GM04503 (cell line): Measurements from ENCODE around the gene PTPN4.
"Not testable (repeated sequence)": the region's sequence is repeated elsewhere in the genome, so short reads cannot be mapped to it uniquely, and the experiment has no call there.

Experiments
- DNase-seq: peaks from one replicate; pipeline ENCODE4 v3.0.0-alpha.2; 2012; ENCODE audit warnings: low read depth

The PTPN4 gene

DNA sequence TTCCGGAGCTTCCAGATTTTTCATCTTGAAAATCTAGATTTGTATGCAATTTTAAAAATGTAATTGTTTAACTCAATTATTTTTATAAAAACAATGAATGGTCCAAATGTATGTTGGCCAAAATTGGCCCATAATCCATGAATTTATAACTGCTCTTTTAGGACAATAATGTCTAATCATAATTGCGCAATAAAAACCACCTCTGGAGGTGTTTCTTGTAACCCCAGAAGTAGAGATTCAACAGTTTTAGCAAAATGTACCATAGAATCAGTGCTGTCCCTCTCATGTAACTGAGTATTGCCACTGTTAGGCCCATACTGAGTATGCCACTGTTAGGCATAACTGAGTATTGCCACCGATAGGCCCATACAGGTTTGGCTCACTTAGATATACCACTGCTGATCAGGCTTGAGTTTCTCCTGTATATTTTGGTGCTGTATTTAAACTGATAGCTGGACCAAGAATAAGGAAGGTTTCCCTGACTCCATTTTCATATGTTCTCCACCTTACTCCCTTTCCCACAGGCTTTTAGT, 182.3 kb downstream of the PTPN4 start:
- no peak for DNase-seq

DNA sequence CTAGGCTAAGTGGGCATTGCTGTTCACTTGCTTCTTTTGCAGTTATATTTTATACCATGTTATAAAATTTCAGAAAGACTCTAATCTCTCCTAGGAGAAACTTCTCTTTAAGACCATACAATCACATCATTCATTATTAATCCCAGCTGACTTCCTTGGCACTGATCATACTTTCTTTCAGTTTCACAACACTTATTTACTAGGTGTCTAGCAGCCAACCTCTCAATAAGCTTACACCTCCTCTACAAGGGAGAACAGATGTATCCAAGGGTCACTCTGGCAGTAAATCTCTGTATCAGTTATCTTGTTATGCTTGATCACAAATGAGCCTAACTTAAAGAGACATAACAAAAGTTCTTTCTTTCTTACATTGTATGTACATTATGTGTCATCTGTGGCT, 183.3 kb downstream of the PTPN4 start:
- no peak for DNase-seq

DNA sequence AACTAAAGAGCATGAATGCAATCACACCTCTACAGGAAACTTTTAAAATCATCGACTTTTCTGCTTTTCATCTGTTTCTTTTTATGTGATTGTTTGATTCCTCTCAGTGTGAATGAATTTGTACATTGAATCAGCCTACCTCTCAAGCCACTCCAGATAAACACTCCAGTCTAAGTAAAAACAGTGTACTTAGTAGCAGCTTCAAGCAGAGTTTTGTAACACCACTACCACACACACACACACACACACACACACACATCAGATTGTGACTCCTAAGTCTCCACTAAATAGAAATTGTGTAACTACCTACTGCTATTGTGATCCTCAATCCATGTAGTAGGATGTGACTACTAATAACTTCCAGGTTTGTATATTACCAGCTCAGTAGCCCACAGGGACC, 187.8 kb downstream of the PTPN4 start:
- no peak for DNase-seq

DNA sequence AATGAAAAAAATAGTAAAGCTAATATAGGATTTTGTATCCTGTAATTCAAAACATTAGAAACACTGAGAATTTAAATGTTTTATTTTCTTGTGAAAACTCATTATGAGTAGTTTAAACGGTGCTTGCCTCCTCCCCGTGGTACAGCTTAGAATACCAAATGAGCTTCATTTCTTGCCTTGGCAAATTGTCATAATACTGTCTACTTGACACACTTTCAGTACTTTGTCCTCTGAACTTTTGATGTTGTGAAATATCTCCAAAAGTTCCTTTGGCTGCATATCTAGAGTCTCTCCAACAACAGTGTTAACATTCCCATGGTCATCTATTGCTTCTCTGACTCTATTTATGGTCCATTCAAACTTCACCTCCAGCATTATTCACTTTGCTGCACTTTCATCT, 191.2 kb downstream of the PTPN4 start:
- DNase-seq, result no peak

DNA sequence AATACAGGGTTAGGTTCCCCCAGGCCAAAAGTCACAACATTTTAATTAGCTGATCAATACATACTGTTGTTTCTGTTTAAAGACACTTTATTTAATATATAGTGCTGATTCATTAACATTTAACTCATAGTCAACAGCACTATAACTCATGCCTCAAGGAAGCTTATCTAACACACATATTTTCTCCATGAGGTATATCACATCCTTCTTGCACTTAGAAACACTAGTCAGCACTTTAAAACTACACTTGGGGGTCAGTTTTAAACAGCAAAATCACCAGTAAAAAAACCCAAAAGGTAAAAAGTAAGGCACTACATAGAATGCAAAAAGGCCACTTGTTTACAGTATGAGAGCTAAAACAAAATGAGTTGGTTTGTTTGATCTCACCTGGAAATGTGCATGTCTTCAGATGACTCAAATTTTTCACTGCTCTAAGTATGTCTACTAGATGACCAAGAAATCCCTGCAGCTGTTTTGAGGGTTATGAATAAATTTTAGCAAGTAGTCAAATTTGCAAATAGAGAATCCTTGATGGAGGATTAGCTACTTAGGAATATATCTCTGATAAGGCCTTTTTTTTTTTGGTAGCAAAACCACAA, 199.0 kb downstream of the PTPN4 start:
- no peak for DNase-seq

DNA sequence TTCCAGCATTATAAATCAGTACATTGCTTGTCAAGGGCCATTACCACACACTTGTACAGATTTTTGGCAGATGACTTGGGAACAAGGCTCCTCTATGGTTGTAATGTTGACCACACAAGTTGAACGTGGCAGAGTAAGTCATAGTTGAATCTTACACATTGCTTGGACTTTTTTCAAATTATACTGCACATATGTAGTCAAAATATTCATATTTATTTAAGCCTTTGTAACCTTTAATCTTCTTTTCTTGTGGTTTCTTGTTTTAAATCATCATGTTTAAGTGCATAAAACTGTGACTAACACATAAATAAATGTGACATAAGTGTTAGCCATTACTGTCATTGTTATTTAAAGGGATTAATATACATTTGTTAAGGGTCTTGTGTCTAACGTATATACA, 201.1 kb downstream of the PTPN4 start:
- DNase-seq, result peak; percentile 27

DNA sequence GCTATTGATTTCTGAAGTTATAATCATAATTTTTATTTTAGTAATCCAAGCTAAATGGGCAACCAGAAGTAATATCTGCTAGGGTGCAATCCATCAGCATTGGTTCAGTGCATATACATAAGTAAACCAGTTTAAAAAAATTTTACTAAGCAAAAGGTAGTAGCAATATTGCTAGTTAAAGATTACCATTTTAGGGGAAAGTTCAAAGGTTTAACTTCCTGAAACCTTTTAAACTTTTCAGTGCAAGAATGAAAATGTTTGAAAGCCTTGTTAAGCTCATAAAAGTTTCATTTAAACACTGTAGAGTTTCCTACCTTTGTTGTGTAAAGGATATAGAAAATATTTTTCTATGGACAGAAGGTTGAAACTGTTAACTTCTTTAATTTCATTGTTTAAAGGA, 222.2 kb downstream of the PTPN4 start:
- DNase-seq, result no peak

DNA sequence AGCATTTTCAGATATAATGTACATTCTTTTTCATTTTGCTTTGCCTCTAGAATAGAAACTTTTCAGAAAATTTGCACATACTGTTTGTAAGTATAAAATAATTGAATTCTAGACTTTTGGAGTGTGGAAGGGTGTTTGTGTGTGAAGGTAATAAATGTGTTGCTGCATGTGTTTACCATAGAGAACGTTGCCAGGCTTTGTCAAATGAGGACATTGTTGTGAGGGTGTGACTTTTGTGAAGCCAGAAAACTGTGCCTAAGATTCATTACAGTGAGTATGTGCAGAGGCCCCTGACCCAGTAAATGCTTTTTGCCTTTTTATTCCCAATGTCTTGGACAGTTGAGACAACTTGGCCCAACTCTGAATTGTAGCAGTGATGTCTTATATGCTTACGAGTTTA, 222.8 kb downstream of the PTPN4 start:
- DNase-seq, result no peak

DNA sequence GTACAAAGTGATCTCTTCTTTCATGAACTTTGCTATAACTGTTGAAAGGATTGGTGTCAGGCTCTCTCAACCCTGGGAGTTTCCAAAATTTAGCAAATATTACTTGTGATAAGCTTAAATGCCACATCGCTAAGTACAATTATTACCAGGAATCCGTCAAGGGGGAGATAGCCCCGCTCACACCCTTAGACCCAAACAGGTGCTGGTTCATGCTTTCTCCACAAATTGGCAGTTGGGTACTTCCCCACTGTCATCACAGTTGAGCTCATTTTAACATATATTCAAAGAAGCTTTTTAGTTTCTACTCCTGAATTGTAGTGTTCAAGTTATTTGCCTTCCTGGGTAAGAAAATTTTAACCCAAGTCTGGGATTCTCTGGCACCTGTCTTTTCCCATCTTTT, 223.4 kb downstream of the PTPN4 start:
- no peak for DNase-seq

DNA sequence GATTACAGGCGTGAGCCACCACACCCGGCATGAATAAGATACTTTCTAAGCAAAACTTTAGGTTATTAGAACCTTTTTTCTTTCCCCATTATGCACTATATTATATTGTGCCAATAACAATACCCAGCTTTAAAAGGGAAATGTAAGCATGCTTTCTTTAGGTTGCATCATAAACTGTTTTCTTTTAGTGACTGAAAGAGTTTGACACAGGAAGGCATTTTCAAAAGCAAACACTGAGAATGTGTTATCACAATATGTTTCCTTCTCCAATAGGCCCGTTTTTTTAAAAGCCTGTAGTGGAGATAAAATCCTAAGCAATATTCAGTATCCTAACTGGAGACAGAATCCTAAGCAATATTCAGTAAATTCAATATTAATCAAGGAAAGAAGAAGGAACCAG, 236.4 kb downstream of the PTPN4 start:
- DNase-seq, result no peak

DNA sequence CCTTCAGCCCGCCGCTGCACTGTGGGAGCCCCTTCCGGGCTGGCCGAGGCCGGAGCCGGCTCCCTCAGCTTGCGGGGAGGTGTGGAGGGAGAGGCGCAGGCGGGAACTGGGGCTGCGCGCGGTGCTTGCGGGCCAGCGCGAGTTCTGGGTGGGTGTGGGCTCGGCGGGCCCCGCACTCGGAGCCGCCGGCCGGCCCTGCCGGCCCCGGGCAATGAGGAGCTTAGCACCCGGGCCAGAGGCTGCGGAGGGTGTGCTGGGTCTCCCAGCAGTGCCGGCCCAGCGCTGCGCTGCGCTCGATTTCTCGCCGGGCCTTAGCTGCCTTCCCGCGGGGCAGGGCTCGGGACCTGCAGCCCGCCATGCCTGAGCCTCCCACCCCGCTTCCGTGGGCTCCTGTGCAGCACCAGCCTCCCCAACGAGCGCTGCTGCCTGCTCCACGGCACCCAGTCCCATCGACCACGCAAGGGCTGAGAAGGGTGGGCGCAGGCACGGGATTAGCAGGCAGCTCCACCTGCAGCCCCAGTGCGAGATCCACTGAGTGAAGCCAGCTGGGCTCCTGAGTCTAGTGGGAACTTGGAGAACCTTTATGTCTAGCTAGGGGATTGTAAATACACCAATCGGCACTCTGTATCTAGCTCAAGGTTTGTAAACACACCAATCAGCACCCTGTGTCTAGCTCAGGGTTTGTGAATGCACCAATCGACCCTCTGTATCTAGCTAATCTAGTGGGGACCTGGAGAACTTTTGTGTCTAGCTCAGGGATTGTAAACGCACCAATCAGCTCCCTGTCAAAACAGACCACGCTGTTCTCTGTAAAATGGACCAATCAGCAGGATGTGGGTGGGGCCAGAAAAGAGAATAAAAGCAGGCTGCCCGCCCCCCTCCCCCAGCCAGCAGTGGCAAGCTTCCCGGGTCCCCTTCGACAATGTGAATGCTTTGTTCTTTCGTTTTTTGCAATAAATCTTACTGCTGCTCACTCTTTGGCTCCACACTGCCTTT, 237.5 kb downstream of the PTPN4 start:
- not testable (repeated sequence) for DNase-seq

DNA sequence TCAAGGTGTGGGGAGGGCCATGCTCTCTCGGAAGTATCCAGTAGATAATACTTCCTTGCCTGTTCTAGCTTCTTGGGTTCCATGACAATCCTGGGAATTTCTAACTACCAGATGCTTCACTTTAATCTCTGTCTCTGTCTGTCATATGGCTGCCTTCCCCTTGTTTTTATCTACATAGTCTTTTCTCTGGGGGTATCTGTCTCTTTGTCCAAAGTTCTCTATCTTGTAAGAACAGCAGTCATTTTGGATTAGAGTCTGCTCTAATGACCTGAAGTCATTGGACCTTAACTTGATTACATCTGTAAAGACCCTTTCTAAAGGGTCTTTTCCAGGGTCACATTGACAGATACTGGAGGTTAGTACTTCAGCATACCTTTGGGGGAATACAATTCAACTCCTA, 241.7 kb downstream of the PTPN4 start:
- DNase-seq, result no peak

DNA sequence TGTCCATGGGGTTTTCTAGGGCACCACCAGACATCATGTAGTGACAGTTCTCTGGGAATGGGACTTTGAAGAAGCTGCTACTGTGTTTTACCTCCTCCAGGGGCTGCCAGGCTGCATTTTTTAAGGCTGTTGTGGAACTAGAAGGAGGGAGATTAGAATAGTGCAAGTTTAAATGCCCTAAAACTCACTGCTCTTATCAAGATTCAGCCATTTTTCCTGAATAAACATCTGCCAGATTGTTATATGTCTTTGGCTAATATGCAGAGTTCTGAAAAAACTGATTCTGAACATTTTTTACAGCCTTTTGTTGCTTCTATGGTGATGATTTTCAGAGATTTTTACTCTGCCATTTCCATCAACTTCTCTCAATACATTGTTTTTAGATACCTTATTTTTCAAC, 244.5 kb downstream of the PTPN4 start:
- DNase-seq, result no peak

DNA sequence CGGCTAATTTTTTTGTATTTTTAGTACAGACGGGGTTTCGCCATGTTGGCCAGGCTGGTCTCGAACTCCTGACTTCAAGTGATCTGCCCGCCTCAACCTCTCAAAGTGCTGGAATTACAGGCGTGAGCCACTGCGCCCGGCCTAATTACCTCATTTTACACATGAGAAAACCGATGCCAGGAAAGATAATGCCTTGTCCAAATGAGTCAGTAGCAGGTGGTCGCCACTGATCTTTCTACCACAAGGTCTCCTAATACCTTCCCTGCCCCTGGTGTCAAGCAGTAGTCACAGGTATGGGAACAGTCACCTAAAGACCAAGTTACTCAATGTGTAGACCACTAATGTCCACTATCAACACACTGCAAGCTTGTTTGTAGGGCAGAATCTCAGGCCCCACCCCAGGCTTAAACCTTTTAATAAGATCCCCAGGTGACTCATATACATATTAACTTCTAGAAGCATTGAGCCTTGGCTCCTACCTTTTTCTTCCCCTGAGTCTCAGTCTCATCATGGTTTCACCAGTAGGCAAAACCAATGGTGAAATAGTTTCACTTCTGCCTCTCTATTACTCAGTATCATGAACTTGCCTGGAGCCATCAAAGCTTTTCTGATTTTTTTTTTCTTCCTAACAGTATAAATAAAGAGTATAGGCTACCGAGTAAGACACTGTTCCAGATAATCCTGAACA, 246.3 kb downstream of the PTPN4 start:
- DNase-seq, result no peak

DNA sequence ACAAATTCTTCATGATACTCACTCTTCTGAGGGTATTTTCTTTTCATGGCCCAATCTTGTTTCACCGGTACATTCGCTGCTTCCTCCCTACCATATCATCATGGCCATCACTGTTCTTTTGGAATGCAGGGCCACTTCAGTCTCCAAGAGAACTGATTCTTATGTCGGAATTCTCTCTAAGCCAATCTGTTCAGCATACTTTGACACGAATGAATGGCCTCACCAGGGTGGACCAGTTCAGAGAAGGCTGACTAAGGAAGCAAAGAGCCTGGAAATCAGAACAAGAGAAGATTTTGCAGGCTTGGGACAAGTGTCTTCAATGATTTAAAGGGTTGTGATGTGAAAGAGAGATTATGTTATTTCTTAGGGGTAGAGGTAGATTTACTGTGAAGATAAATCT, 248.1 kb downstream of the PTPN4 start:
- DNase-seq, result no peak

DNA sequence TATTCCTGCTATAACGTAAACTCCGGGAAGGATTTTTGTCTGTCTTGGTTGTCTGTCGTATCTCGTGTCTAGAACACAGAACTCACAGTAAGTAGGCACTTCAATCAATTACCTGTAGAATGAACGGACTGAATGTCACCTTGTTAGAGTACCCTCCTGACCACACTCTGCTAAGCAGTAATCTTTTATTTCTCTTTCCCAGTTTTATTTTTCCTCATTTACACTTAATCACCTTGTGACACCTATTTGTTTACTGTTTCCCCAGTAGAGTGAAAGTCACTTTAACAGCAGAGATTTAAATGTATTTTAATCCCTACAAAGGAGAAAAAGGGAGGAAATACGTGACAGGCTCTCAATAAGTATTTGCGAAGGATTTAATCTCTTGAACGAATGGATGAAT, 252.6 kb downstream of the PTPN4 start:
- no peak for DNase-seq

DNA sequence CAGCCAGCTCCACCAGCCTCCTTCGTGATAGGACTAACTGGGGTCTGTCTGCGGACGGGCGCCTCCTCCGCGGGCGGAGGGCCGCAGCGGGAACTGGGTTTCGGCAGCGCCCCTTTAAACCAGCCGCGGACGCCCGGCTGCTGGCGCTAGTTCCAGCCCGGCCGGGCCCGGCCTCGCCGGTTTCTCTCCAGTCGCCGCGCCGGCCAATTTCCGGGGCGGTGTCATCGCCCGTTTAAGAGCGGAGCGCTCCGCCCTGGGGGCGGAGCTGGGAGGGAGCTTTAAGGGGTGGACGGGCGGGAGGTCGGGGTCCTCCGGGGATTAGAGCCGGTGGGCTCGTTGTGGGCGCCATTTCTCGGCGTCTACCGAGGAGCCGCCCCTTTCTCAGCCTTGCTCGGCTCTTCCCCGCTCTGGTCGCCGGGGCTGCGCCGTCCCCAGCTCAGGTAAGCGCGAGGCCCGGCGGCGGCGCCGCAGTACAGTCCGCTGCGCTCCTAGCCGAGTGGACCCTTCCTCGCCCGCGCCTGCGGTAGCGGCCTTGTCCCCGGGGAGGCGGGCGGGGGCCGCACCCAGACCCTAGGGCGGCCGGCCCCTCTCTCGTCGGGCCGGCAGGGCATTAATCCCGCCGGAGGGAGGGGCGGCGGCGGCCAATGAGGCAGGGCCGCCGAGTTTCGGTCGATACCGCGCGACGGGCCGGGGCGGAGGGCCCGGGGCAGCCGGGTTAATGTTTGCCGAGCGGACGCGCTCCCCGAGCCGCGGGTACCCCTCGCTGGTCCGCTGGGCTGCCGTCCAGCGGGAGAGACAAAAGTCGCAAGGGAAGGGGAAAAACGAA, 253.3 kb downstream of the PTPN4 start, which contains the start of gene EPB41L5:
Gene EPB41L5 (plus strand): TSS at position 307 of the 826 bp plus-strand sequence. CDS start 6,008 bp downstream, outside the sequence.
- peak; percentile 55 for DNase-seq

DNA sequence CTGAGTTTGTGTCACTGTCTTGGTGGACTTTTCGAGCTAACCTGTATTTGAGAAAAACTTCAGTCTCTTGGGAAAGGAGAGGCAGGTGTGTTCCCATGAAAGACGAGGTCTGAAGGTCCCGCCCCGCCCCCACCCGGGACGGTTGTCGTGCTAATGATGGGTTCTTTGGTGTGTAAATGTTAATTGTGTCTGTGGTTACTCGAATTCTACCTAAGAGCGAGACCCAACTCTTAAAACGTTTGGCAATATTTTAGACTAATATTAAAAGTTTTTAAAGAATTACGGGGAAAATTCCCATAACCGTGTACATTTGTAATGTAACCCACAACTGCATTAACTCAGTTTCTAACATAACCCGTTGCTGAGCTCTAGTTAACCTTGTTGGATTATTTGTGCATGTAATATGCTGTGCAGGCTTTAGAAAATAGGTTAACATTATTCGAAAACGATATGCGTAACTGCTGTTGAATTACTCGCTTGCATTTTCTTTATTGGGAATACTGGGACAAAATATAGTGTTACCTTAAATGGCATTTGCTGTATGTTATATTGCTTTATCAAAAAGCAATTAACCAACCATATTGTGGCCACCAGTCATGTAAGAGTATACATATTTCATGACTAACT, 254.0 kb downstream of the PTPN4 start:
- DNase-seq, result no peak

DNA sequence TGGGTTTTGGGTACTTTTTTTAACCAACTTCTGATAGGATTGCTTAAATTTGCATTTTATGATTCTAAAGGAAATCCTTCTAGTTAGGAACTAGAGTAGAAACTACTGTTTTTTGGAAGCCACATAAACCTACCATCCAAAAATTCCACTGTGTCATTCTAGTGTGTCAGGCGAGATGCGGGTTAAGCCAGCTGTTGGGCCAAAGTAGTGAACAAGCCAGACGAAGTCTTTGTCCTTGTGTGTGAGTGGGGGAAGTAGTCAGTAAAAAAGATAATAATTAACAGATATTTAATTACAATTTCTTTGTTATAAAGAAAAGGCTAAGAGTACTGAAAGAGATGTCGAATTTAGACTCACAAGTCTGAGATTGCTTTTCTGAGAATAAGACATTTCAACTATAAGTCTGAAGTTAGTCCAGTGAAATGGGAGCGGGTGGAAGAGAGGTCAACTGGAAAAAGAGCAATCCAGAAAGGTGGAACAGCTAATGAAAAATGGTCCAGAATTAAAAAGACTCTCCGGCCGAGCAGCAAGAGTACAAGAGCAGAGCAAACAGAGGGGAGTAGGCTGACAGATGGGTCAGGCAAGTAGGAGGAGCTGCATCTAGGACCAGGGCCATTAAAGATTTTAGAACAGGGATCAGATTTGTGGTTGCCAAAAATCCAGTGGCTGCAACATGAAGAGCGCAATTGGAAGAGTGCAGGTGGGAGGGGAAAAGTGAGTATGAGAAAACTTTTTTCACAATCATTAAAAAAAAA, 254.7 kb downstream of the PTPN4 start:
- DNase-seq, result no peak

DNA sequence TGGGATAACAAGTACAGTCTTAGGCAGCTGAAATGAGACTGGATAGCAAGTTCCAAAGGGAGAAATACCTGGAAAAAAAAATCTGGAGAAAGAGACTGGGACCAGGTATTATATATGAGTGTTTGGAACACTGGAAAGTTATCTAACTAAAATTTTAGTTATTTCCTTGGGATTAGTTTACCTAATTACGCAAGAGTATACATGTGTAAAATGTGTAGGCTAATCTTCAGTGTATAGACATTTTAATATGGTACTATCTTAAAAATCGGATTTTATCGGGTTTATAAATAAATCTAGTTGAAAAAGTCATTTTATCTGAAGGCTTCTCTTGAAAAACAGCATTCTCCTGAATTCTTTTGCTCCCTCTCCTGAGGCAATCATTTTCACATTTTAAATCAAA, 257.1 kb downstream of the PTPN4 start:
- no peak for DNase-seq
